Amniotic epithelial cell (primary cell): ENCODE data around the gene GASK1A.

Experiments used
- DNase-seq: peaks from one replicate; pipeline ENCODE4 v3.0.0-alpha.2; 2010; ENCODE audit warnings: low read depth

GASK1A gene

GRCh38 chr3:43013743-43014155 lies 34.6 kb downstream of the GASK1A start:
- DNase-seq, result no peak

GRCh38 chr3:43014241-43014640 lies 35.1 kb downstream of the GASK1A start:
- no peak for DNase-seq

GRCh38 chr3:43014956-43015355 lies 35.8 kb downstream of the GASK1A start:
- no peak for DNase-seq

- no peak for DNase-seq
Observed at GRCh38 chr3:43015572-43015971, 36.5 kb downstream of the GASK1A start.

GRCh38 chr3:43015991-43016865 lies 37.1 kb downstream of the GASK1A start:
- no peak for DNase-seq

- DNase-seq, result no peak
Observed at GRCh38 chr3:43017004-43017403, 37.9 kb downstream of the GASK1A start.

GRCh38 chr3:43017593-43018195 lies 38.6 kb downstream of the GASK1A start:
- no peak for DNase-seq

GRCh38 chr3:43018246-43018645 lies 39.1 kb downstream of the GASK1A start:
- DNase-seq, result no peak

- DNase-seq, result no peak
Observed at GRCh38 chr3:43019006-43019809, 40.1 kb downstream of the GASK1A start.

- no peak for DNase-seq
Observed at GRCh38 chr3:43019826-43020225, 40.7 kb downstream of the GASK1A start.

- DNase-seq, result no peak
Observed at GRCh38 chr3:43021186-43021585, 42.1 kb downstream of the GASK1A start.

- no peak for DNase-seq
Observed at GRCh38 chr3:43022121-43022520, 43.0 kb downstream of the GASK1A start.

GRCh38 chr3:43023066-43023465 lies 44.0 kb downstream of the GASK1A start:
- no peak for DNase-seq

GRCh38 chr3:43023746-43024145 lies 44.6 kb downstream of the GASK1A start:
- no peak for DNase-seq

GRCh38 chr3:43024181-43024885 lies 45.2 kb downstream of the GASK1A start:
- no peak for DNase-seq

- no peak for DNase-seq
Observed at GRCh38 chr3:43025423-43025822, 46.3 kb downstream of the GASK1A start.

- DNase-seq, result no peak
Observed at GRCh38 chr3:43028001-43028400, 48.9 kb downstream of the GASK1A start.

- no peak for DNase-seq
Observed at GRCh38 chr3:43028678-43029490, 49.8 kb downstream of the GASK1A start.

- DNase-seq, result no peak
Observed at GRCh38 chr3:43030162-43030935, 51.2 kb downstream of the GASK1A start.

GRCh38 chr3:43031485-43031884 lies 52.4 kb downstream of the GASK1A start:
- DNase-seq, result no peak
